ENCODE data around the gene ASTL.
"Not testable (repeated sequence)": the region's sequence is repeated elsewhere in the genome, so short reads cannot be mapped to it uniquely, and the experiment has no call there.

Gene ASTL
- 2.4 to 3.9 reads per million in 2 experiments for total RNA-seq

GRCh38 chr2:96138179-96139145 is at the start of gene ASTL:
Gene ASTL (minus strand): TSS chr2:96138502. CDS start chr2:96138436, 66 bp downstream.
- peak; percentile 61 for DNase-seq (ENCODE audit: low read depth)

DNA sequence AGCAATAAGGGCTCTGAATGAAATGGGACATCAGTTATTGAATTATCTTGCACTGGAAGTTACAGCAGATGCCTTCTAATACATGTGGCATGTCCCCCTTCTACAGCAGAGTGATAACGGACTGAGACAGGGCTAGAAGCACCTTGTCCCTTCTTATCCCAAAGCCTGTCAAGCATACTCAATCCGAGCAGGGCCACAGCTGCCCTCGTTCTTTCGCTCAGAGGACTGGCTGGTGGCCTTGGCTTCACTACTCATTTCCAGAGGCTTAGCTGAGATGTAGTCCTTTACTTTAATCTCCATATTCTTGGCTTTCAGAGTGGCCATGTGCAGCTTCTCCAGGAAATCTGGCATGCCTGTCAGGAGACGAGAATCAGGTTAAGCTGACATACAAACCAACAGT is 48.3 kb upstream of the ASTL start:
- no peak for DNase-seq (ENCODE audit: low read depth)

DNA sequence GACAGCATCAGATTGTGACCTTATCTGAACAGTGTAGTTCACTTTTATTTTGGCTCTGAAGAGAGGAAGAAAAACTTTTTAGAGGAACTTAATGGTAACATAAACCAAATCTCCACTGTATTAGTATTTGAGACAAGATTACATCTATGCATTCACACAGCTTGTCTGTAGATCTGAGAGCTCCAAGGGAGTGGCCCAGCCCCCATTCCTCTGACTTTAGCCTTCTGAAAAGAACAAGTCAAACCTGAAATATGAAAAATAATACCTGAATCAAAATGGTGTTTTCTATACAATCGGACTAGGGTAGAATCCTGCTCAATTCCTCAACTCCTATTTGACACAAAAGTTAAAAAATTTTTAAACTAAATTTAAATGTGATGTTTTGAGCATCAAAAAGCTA is 47.2 kb upstream of the ASTL start:
- no peak for DNase-seq (ENCODE audit: low read depth)

DNA sequence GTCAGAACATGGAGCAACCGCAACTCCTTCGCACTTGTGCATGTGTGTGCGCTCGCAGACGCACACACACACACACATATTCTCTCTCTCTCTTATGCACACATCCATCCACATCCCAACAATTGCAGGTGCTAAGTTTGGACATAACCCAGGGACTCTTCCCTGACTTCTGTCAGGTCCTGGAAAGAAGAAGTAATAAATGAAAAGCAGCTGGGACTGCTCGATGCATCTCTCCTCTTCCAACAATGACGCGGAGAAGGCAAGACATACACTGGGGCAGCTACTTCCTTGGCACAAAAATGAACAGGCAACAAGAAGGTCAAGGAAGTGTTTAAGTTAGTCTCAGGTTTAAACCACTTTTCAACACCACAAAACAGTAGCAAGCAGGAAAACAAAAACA is 46.7 kb upstream of the ASTL start:
- DNase-seq (ENCODE audit: low read depth), result no peak

GRCh38 chr2:96184188-96184587 is 45.9 kb upstream of the ASTL start:
- no peak for DNase-seq (ENCODE audit: low read depth)

DNA sequence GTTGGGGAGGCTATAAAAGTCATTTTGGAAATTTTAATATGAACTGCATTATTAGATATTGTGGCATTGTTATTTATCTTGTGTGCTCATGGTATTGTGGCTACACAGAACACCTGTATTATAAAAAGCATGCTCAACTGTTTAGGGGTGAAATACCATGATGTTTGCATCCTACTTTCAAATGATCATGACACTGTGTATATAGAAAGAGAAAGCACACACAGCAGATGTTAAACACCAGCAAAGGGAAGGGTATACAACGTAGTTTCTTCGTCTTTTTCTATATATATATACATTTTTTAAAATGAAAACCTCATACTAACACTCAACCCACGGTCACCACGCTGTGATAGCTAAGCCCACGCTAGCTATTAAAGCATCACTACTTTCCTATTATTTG is 43.2 kb upstream of the ASTL start:
- no peak for DNase-seq (ENCODE audit: low read depth)

DNA sequence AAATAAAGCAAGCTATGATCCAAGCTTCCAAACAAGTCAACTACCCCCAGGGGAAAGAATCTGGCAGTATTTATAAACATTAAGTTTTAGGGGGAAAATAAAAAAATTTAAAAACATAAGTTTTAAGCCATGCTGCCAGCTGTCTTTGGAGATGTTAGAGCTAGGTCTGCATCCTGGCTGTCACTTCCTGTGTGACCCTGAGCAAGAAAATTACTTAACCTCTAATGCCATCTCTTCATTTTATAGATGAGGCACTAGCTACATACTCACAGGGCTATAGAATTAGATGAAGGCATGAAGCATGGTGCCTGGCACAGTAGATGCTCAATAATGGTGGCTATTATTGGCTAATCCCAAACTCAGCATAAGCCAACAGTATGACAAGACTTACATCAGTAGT is 42.2 kb upstream of the ASTL start:
- no peak for DNase-seq (ENCODE audit: low read depth)

DNA sequence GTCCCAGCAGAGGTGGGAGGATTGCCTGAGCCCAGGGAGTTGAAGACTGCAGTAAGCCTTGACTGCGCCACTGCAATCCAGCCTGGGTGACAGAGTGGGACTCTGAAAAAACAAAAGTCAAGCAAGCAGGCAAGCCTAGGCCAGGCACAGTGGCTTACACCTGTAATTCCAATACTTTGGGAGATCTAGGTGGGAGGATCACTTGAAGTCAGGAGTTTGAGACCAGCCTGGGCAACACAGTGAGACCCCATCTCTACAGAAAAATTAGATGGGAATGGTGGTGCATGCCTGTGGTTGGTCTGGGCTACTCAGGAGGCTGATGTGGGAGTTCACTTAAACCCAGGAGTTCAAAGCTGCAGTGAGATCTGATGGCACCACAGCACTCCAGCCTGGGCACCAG is 41.7 kb upstream of the ASTL start:
- no peak for DNase-seq (ENCODE audit: low read depth)

DNA sequence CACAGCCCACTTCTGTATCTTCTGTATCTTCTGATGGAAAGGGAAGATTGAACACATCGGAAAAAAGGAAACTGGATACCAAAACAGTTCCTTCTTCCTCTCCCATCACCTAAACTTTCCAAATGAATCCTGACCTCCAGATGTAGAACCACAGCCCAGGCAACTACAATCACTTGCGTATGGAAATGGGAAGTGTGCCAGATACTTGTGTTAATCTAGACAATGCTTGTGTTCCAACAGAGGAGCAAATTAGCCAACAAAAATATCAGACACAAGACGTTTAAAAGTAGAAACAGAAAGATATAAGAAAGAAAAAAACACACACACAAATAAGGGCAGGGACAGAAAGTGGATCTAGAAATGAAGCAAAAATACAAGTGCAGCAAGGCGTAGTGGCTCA is 38.4 kb upstream of the ASTL start:
- DNase-seq (ENCODE audit: low read depth), result no peak

DNA sequence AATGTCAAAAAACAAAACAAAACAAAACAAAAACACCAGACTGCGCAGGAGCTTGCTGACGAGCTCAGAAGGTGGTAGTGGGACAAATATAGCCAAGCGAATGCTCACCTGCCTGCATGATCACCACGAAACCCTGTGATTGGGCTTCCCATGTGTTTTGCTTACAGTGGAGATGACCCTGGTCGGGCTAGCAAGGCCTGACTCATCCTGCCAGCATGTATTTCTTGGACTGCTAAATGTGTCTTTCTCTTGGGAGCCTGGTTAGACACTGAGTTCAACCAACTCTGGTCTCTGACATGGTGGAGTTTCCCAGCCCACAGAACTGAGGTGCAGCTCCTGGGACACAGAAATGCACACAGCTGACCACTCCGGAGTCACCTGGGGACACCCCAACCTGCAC is 37.6 kb upstream of the ASTL start:
- DNase-seq (ENCODE audit: low read depth), result no peak

GRCh38 chr2:96174251-96175144 is 36.2 kb upstream of the ASTL start:
- DNase-seq (ENCODE audit: low read depth), result peak; percentile 73

GRCh38 chr2:96171831-96172230 is 33.5 kb upstream of the ASTL start:
- DNase-seq (ENCODE audit: low read depth), result no peak

DNA sequence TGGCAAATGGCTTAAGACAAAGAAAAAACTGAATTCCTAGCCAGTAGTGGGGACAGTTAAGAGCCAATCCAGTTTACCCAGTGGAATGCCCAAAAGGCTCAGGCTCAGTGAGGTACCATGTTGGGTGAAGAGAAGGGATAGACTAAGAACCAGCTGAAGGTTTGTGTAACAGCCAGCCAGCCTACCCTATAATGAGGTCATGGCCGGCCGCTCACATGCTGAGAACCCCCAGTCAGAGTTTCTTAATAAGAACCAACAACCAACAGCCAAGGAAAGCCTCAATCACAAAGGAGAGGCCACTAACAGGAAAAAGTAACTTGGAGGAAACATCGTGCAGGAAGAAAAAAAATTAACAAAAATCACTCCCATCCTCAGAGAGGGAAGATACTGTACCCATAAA is 32.3 kb upstream of the ASTL start:
- no peak for DNase-seq (ENCODE audit: low read depth)

GRCh38 chr2:96169868-96170507 is 31.7 kb upstream of the ASTL start:
- DNase-seq (ENCODE audit: low read depth), result no peak

DNA sequence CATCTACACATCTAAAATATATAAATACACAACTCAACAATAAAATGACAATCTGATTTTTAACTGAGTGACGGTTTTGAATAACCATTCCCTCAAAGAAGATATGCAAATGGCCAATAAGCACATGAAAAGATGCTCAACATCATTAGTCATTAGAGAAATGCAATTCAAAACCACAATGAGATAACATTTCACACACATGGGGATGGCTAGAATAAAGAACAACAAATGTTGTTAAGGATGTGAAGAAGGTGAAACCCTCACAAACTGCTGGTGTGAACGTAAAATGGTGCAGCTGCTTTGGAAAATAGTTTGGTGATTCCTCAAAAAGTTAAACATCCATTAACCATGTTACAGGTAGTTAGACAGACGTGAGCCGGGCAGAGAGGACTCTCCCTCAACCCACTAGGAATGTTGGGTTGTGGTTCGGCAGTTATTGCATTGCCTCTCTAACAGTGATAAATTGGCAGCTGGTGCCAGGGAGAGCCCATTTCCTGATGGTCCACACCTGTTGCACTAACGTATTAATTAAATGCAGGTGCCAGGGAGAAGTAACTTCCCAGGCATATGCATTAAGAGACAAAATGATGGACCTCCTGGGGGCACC is 29.2 kb upstream of the ASTL start:
- no peak for DNase-seq (ENCODE audit: low read depth)

DNA sequence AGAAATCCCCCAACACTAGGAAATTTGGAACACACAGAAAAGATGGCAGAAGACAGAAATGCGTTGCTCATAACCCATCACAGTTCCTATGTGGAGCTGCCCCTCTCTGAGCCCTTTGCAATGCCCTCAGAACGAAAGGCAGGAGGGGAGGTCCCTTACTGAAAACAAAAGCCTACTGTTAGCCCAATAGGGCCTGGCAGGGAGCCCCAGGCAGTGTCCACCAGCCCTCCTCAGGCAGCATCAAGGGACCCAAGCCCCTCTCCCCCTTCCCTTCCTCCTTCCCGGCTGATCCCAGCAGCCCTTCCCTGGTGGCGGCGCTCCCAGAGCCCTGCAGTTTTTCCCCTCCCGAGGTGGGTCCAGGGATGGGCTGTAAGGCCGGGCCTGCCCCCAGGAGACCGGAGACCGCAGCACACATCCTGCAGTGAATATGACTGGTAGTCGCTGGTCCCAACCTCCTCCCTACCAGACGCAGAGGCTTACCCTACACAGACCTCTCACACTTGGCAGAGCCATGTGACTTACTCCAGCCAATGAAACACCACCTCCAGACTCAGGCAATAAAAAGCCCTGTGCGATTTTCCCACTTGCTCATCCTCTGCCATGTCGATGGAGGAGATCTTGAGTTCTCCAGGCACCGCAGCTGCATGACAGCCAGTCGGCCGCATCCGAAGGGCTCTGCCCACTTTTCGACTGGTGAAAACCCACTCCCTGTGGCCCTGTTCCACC is 26.3 kb upstream of the ASTL start:
- peak; percentile 36 for DNase-seq (ENCODE audit: low read depth)

GRCh38 chr2:96163768-96164429 is 25.6 kb upstream of the ASTL start:
- DNase-seq (ENCODE audit: low read depth), result peak; percentile 48

DNA sequence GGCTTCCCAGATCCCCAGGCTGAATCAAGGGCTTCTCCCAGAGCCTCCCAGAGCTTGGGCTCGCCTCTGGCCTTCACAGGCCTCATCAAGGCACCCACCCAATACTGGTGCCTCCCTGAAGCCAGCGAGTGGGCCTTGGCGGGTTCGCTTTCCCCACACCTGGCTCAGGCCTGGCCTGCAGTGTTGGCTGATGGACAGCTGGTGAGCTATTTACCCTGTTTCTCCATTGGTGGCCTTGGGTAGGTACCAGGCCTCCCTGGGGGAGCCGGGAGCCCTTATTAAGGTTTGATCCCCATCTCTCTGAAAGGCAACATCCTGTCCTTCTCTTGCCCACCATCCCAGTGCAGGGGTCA is 25.1 kb upstream of the ASTL start:
- no peak for DNase-seq (ENCODE audit: low read depth)

DNA sequence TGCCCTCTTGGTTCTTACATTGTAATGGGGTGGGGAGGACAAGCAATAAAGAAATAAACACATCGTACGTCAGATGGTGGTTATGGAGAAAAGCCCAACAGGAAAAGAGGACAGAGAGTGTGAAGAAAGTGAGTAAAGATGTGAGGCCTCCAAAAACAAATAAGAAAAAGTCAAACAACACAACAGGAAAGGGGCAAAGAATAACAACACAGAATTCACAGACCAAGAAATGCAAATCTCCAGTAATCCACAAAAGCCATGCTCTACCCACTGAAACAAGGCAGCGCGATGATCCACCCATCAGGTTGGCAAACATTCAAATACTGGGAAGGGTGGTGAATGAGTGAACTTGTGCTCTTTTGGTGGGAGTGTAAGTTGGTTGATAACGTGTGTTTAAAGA is 23.6 kb upstream of the ASTL start:
- DNase-seq (ENCODE audit: low read depth), result no peak

DNA sequence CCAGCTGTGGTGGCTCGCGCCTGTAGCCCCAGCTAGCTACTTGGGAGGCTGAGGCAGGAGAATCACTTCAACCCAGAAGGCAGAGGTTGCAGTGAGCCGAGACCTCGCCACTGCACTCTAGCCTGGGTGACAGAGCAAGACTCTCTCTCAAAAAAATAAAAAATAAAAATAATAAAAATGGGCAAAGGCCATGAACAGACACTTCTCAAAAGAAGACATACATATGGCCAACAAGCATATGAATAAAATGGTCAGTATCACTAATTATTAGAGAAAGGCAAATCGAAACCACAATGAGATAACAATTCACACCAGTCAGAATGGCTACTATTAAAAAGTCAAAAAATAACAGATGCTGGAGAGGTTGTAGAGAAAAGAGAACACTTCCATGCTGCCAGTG is 22.1 kb upstream of the ASTL start:
- not testable (repeated sequence) for DNase-seq (ENCODE audit: low read depth)
